ENCODE results near the gene TRAF7. TPM values are rescaled to one million over a fixed set of nuclear protein-coding genes. Genes with fewer than 3 reads are reported as not detected.

Gene TRAF7
- total RNA-seq, 1 experiment from 2014 or later = 153 TPM

- no peaks in the 10 kb centered on the region for H3K27me3 ChIP-seq (ENCODE audit: control insufficient read depth, insufficient read depth, low read length)
- no peak overlapping the region for H3K4me3 ChIP-seq (ENCODE audit: insufficient read depth, low read depth, low read length)
- no peak for DNase-seq
- H3K36me3 ChIP-seq (replicated peaks; ENCODE audit: control insufficient read depth, insufficient read depth, low read length) = peaks cover 4% of the 10 kb centered on the region
Observed at GRCh38 chr16:2161911-2162310, 6.3 kb downstream of the TRAF7 start.

DNA sequence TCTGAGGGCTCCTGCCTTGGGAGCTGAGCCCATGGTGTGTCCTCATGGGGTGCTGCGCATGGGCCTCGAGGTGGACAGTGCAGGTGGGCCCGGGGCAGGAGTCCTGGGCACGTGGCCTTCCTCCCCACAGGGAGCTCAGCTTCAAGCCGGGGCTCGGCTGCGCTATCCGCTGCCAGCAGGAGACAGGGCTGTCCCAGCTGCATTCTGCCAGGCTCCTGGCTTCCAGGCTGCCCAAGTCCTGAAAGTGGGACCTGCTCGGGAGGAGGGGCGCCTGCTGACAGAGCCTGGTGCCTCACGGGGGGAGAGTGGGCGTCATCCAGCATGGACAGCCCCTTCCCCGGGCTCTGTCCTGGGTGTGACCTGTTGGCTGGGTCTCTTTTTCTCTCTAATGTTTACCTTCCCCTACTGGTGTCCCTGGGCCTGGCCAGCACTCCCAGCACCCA lies 7.1 kb downstream of the TRAF7 start:
- no peak for DNase-seq
- no peak overlapping the region for H3K4me3 ChIP-seq (ENCODE audit: insufficient read depth, low read depth, low read length)
- peaks cover 4% of the 10 kb centered on the region for H3K36me3 ChIP-seq (replicated peaks; ENCODE audit: control insufficient read depth, insufficient read depth, low read length)
- no peaks in the 10 kb centered on the region for H3K27me3 ChIP-seq (ENCODE audit: control insufficient read depth, insufficient read depth, low read length)

GRCh38 chr16:2163211-2163881 lies 7.8 kb downstream of the TRAF7 start:
- Histone ChIP-seq H3K27me3 (ENCODE audit: control insufficient read depth, insufficient read depth, low read length) (no peaks in the 10 kb centered on the region), H3K4me3 (ENCODE audit: insufficient read depth, low read depth, low read length) (no peak overlapping the region), H3K36me3 (replicated peaks; ENCODE audit: control insufficient read depth, insufficient read depth, low read length) (peaks cover 6% of the 10 kb centered on the region)
- no peak for DNase-seq

- Histone ChIP-seq H3K4me3 (ENCODE audit: insufficient read depth, low read depth, low read length) (no peak overlapping the region), H3K36me3 (replicated peaks; ENCODE audit: control insufficient read depth, insufficient read depth, low read length) (peaks cover 6% of the 10 kb centered on the region), H3K27me3 (ENCODE audit: control insufficient read depth, insufficient read depth, low read length) (no peaks in the 10 kb centered on the region)
- no peak for DNase-seq
Observed at GRCh38 chr16:2165861-2166260, 10.3 kb downstream of the TRAF7 start.

DNA sequence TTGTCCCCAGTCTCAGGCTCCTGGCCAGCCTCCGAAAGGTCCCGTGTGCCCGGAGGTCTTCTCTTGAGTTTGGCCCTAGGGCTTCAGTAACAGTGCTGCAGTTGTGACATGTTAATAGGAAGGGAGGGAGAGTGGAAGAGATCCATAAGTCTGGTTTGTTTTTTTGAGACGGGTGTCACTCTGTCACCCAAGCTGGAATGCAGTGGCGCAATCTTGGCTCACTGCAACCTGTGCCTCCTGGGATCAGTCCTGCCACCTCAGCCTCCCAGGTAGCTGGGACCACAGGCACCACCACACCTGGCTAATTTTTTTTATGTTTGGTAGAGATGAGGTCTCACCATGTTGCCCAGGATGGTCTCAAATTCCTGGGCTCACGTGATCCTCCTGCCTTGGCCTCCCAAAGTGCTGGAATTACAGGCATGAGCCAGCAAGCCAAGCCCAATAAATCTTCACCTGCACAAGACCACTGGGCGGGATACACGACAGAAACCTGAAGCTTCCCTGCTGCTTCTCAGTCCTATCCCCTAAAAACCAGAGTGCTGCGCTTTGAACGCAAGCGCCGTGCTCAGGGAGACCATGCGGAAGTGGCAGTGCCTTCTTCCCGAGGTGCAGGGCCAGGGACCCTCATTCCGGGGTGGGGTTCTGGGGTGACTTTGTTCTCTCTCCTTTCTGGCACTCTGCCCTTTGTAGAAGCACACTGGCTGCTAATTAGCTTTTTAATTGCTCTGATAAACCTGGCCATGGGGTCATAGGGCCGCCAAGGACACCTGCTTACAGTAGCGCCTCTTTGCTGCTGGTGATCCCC lies 10.9 kb downstream of the TRAF7 start:
- H3K4me3 ChIP-seq (ENCODE audit: insufficient read depth, low read depth, low read length) = no peak overlapping the region
- peaks cover 6% of the 10 kb centered on the region for H3K36me3 ChIP-seq (replicated peaks; ENCODE audit: control insufficient read depth, insufficient read depth, low read length)
- H3K27me3 ChIP-seq (ENCODE audit: control insufficient read depth, insufficient read depth, low read length) = no peaks in the 10 kb centered on the region
- DNase-seq = no peak

GRCh38 chr16:2167068-2167638 lies 11.6 kb downstream of the TRAF7 start:
- H3K27me3 ChIP-seq (ENCODE audit: control insufficient read depth, insufficient read depth, low read length) = no peaks in the 10 kb centered on the region
- DNase-seq = no peak
- no peak overlapping the region for H3K4me3 ChIP-seq (ENCODE audit: insufficient read depth, low read depth, low read length)
- H3K36me3 ChIP-seq (replicated peaks; ENCODE audit: control insufficient read depth, insufficient read depth, low read length) = peaks cover 6% of the 10 kb centered on the region

DNA sequence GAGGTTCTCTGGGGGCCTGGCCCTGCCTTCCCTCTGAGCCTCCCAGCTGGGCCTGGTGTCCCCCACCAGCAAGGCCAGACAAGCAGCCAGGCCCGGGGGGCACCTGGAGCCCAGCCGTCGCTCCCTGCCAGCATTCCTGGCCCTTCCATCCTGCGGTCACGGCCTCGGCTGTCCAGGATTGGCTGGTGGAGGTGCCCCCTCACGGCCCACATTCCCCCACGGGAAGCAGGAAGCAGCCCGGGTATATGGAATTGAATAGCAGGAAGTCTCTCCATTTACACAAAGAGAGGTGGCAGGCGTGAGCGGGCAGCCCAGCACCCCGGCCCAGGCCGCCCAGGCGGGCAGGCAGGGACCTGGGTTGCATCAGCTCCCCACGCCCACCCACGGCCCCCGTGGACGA lies 14.5 kb downstream of the TRAF7 start:
- DNase-seq = no peak
- H3K27me3 ChIP-seq (ENCODE audit: control insufficient read depth, insufficient read depth, low read length) = no peaks in the 10 kb centered on the region
- no peak overlapping the region for H3K4me3 ChIP-seq (ENCODE audit: insufficient read depth, low read depth, low read length)
- H3K36me3 ChIP-seq (replicated peaks; ENCODE audit: control insufficient read depth, insufficient read depth, low read length) = peaks cover 18% of the 10 kb centered on the region

GRCh38 chr16:2170587-2171435 lies 15.2 kb downstream of the TRAF7 start:
- H3K36me3 ChIP-seq (replicated peaks; ENCODE audit: control insufficient read depth, insufficient read depth, low read length) = peaks cover 20% of the 10 kb centered on the region
- no peaks in the 10 kb centered on the region for H3K27me3 ChIP-seq (ENCODE audit: control insufficient read depth, insufficient read depth, low read length)
- DNase-seq = no peak
- H3K4me3 ChIP-seq (ENCODE audit: insufficient read depth, low read depth, low read length) = no peak overlapping the region

DNA sequence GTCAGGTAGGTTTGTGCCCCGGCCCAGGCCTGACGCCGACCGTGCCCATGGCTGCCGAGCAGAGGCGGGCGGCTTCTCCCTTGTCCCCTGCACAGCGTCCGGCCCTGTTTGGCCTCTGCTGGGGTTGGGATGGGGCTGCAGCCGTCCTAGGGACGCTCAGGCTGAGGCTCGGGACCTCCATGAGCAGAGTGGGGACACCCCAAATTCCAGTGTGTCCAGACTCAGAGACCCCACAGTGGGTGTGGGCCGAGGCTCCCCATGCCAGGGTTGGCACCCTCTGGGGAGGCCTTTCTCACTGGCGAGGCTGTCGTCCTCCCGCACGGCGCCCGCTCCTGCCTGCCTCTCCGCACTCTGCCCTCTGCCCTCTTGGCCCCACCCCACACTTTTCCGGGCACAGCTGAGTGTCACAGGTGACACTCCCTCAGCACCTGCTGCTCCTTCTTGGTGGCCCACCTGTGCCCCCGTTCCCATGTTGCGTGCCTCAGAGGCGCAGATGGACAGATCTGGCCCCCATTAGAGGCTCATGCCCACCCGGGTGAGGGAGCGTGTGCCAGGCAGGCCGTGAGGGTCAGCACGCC lies 16.1 kb downstream of the TRAF7 start:
- Histone ChIP-seq H3K27me3 (ENCODE audit: control insufficient read depth, insufficient read depth, low read length) (no peaks in the 10 kb centered on the region), H3K4me3 (ENCODE audit: insufficient read depth, low read depth, low read length) (no peak overlapping the region), H3K36me3 (replicated peaks; ENCODE audit: control insufficient read depth, insufficient read depth, low read length) (peaks cover 17% of the 10 kb centered on the region)
- DNase-seq = no peak

- Histone ChIP-seq H3K27me3 (ENCODE audit: control insufficient read depth, insufficient read depth, low read length) (no peaks in the 10 kb centered on the region), H3K36me3 (replicated peaks; ENCODE audit: control insufficient read depth, insufficient read depth, low read length) (peaks cover 19% of the 10 kb centered on the region), H3K4me3 (ENCODE audit: insufficient read depth, low read depth, low read length) (no peak overlapping the region)
- DNase-seq = no peak
Observed at GRCh38 chr16:2172688-2173335, 17.2 kb downstream of the TRAF7 start.

- Histone ChIP-seq H3K4me3 (ENCODE audit: insufficient read depth, low read depth, low read length) (no peak overlapping the region), H3K27me3 (ENCODE audit: control insufficient read depth, insufficient read depth, low read length) (no peaks in the 10 kb centered on the region), H3K36me3 (replicated peaks; ENCODE audit: control insufficient read depth, insufficient read depth, low read length) (peaks cover 18% of the 10 kb centered on the region)
- no peak for DNase-seq
Observed at GRCh38 chr16:2173366-2173765, 17.8 kb downstream of the TRAF7 start.

DNA sequence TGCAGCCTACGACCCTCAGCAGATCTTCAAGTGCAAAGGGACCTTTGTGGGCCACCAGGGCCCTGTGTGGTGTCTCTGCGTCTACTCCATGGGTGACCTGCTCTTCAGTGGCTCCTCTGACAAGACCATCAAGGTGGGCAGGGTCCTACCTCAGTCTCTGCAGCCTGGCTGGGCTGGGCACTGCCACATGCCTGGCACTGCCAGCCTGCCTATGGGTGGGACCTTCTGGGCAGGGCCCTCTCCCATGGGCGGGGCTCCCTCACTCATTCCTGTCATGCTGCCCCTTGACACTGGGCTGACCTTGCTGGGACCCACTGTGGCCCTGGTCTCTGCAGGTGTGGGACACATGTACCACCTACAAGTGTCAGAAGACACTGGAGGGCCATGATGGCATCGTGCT lies 18.3 kb downstream of the TRAF7 start:
- peaks cover 18% of the 10 kb centered on the region for H3K36me3 ChIP-seq (replicated peaks; ENCODE audit: control insufficient read depth, insufficient read depth, low read length)
- no peak for DNase-seq
- no peak overlapping the region for H3K4me3 ChIP-seq (ENCODE audit: insufficient read depth, low read depth, low read length)
- no peaks in the 10 kb centered on the region for H3K27me3 ChIP-seq (ENCODE audit: control insufficient read depth, insufficient read depth, low read length)

DNA sequence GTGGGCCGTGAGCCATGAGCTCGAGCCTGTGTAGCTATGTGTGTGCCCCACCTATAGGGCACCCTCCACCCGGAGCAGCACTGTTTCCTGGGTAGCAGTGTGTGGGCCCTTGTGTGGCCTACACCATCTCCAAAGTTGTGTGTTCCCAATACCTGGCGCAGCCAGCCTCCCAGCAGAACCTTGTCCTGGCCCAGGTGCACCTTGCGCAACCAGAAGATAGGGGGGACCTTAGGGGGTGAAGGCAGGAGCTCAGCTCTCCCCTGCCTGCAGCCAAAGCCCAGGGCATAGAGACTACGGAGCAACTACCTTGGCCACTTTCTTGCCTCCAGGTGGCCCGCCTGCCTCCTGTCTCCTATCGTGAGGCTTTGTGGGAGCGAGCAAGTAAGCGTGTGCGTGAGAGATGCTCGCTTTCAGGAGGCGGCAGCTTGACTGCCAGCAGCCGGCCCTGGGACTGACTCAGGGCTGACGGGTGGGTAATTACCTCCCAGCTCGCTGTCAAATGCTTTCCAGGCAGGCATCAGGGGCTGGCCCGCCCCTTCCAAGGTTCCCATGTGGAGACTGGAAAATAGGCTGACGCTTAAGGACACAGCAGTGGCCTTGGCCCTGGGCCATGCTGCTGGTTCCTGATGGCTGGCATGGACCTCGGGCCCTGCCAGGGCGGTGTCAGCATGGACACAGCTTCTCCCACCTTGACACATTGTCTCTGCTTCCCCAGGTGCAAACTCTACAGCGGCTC lies 19.0 kb downstream of the TRAF7 start:
- 0 out of 2 replicates have a peak, but pooled peaks cover 3% of the 10 kb centered on the region for H3K27me3 ChIP-seq (ENCODE audit: control insufficient read depth, insufficient read depth, low read length)
- no peak for DNase-seq
- no peak overlapping the region for H3K4me3 ChIP-seq (ENCODE audit: insufficient read depth, low read depth, low read length)
- peaks cover 18% of the 10 kb centered on the region for H3K36me3 ChIP-seq (replicated peaks; ENCODE audit: control insufficient read depth, insufficient read depth, low read length)
